GM12878 (cell line): ENCODE results near the gene KLC4. TPM values are rescaled to one million over a fixed set of nuclear protein-coding genes. Genes with fewer than 3 reads are reported as not detected.

Source experiments
- ATAC-seq: fragments of 200-7000 bp; cut with Tn5 transposase; 3 replicates; pipeline ENCODE4 v1.9.1; 2020; ENCODE audit warnings: mild to moderate bottlenecking, moderate library complexity
- BruUV-seq: library from RNA; stranded (reverse); fragments of 400-500 nt; replicated peaks from 2 replicates; lab custom pipeline; 2021; lab: Mats Ljungman, UMichigan
- CTCF ChIA-PET: fragments of 300-600 bp; sonication (Branson Sonifier 250); formaldehyde crosslinking; extraction: SDS; loops from one replicate; lab custom pipeline; 2021; ENCODE audit warnings: inconsistent platforms; lab: Yijun Ruan, JAX
- POLR2A ChIA-PET: fragments of 350-600 bp; formaldehyde crosslinking; extraction: SDS; loops from one replicate; lab custom pipeline; 2021; ENCODE audit warnings: inconsistent platforms; lab: Charles Lee
- RAD21 ChIA-PET: fragments of 300-600 bp; sonication (Branson Sonifier 250); formaldehyde crosslinking; loops from one replicate; lab custom pipeline; 2023; ENCODE audit warnings: antibody characterized with exemption; ENCODE audit not compliant: unreplicated experiment; lab: Charles Lee
- SMC1A ChIA-PET: fragments of 300-600 bp; sonication (Branson Sonifier 250); formaldehyde crosslinking; loops from one replicate; lab custom pipeline; 2023; ENCODE audit not compliant: unreplicated experiment, uncharacterized antibody; lab: Charles Lee
- DNase-seq: peaks from one replicate; pipeline ENCODE4 v3.0.0-alpha.2; 2011; ENCODE audit warnings: low read depth, low spot score
- FAIRE-seq: peaks from 3 replicates; lab custom pipeline; 2011; peaks lifted over from hg19 to GRCh38; lab: Jason Lieb, UNC
- H2AFZ ChIP-seq: 2 replicates; pipeline ENCODE4 v1.6.0; 2011; ENCODE audit warnings: low read depth, low read length, control low read depth; ENCODE audit not compliant: control insufficient read depth
- H3K27ac ChIP-seq: 2 replicates; pipeline ENCODE4 v1.5.1; 2011; ENCODE audit warnings: control low read depth; ENCODE audit not compliant: control insufficient read depth, insufficient read depth
- H3K27me3 ChIP-seq, 2 experiments: replicated peaks in 1 of 2; 2 replicates each; pipeline versions ENCODE4 v1.6.0 to v1.6.1; 2011; ENCODE audit warnings: low read length in 1 of 2; ENCODE audit not compliant: control insufficient read depth in 2 of 2, insufficient read depth in 2 of 2
- H3K36me3 ChIP-seq, 2 experiments: 2 replicates each; pipeline ENCODE4 v1.5.1; 2011; ENCODE audit warnings: low read length in 1 of 2; ENCODE audit not compliant: control insufficient read depth in 2 of 2, insufficient read depth in 2 of 2
- H3K4me1 ChIP-seq: 2 replicates; pipeline ENCODE4 v1.6.1; 2011; ENCODE audit warnings: mild to moderate bottlenecking, low read length, moderate library complexity, mixed read lengths; ENCODE audit not compliant: control insufficient read depth, insufficient read depth
- H3K4me2 ChIP-seq: 2 replicates; pipeline ENCODE4 v1.6.0; 2011; ENCODE audit warnings: control low read depth; ENCODE audit not compliant: control insufficient read depth, insufficient read depth
- H3K4me3 ChIP-seq: fragments of 200-600 bp; sonication (generic); 2 replicates; pipeline ENCODE4 v1.5.1; 2016
- H3K79me2 ChIP-seq: 2 replicates; pipeline ENCODE4 v1.6.0; 2011; ENCODE audit warnings: low read length; ENCODE audit not compliant: control insufficient read depth, insufficient read depth
- H3K9ac ChIP-seq: 2 replicates; pipeline ENCODE4 v1.8.0; 2011; ENCODE audit warnings: low read length, control low read depth, mixed read lengths; ENCODE audit not compliant: control insufficient read depth, insufficient read depth
- H3K9me3 ChIP-seq: replicated peaks from 3 replicates; pipeline ENCODE4 v1.5.1; 2011; ENCODE audit warnings: mild to moderate bottlenecking, low read length; ENCODE audit not compliant: control insufficient read depth, insufficient read depth
- H4K20me1 ChIP-seq: 2 replicates; pipeline ENCODE4 v1.6.0; 2011; ENCODE audit not compliant: control insufficient read depth, insufficient read depth
- BMI1 ChIP-seq: fragments of 450-650 bp; IDR thresholded peaks from 2 replicates; pipeline ENCODE4 v1.6.1; 2016; ENCODE audit warnings: mild to moderate bottlenecking, moderate library complexity, borderline replicate concordance
- MYC ChIP-seq: IDR thresholded peaks from 2 replicates; pipeline ENCODE4 v1.6.1; 2011; ENCODE audit warnings: mild to moderate bottlenecking, low read length, moderate library complexity, inconsistent platforms; ENCODE audit not compliant: insufficient read depth, insufficient replicate concordance, insufficient read length, severe bottlenecking
- NRF1 ChIP-seq: conservative IDR thresholded peaks from 2 replicates; pipeline ENCODE4 v1.6.1; 2011; ENCODE audit warnings: mild to moderate bottlenecking, low read depth, low read length, improper control_type of control experiment
- RB1 ChIP-seq: fragments of 450-650 bp; formaldehyde crosslinking; IDR thresholded peaks from 2 replicates; pipeline ENCODE4 v1.6.1; 2017; ENCODE audit warnings: mild to moderate bottlenecking, borderline replicate concordance
- SPI1 ChIP-seq: IDR thresholded peaks from 2 replicates; pipeline ENCODE4 v1.6.1; 2011; ENCODE audit warnings: low read depth, mild to moderate bottlenecking, low read length, moderate library complexity, borderline replicate concordance; ENCODE audit not compliant: insufficient read depth
- ZNF687 ChIP-seq: fragments of 450-650 bp; IDR thresholded peaks from 2 replicates; pipeline ENCODE4 v1.6.1; 2017; ENCODE audit warnings: mild to moderate bottlenecking, moderate library complexity
- WGBS: methylation state at CpG from one replicate; pipeline ENCODE4 v1.1.6; 2016; ENCODE audit warnings: low lambda C conversion rate; ENCODE audit not compliant: insufficient replicate concordance, insufficient coverage; ENCODE audit errors: missing lambda C conversion rate; 5-methylcytosine and 5-hydroxymethylcytosine counted together
- in situ Hi-C: fragments of 300-500 bp; cut with MboI; formaldehyde crosslinking; loops from 9 replicates; pipeline ENCODE4 v1.14.3; 2018; ENCODE audit warnings: mixed read lengths
- intact Hi-C: fragments of 100-400 bp; cut with micrococcal nuclease; formaldehyde crosslinking; loops from one replicate; pipeline ENCODE4 v1.14.2; 2022; ENCODE audit not compliant: unreplicated experiment
- polyA plus RNA-seq, 11 experiments: library from polyadenylated mRNA; depleted of rRNA in 4 of 11; unstranded in 6 of 11; stranded (reverse) in 5 of 11; fragments of >200 nt; fragmentation: Nextera tagmentation in 4 of 11; fragmentation: Illumina TruSeq in 1 of 11; extraction: Ambion mirVana in 4 of 11; extraction: Trizol in 1 of 11; gene quantifications; 1 replicate in 1 of 11; 2 replicates in 10 of 11; pipeline versions ENCODE4 v1.2.1 to v1.2.3, GENCODE V29; 2011 to 2016; ENCODE audit warnings: inconsistent platforms in 2 of 11, missing spikeins in 2 of 11, low read depth in 1 of 11
- total RNA-seq, 4 experiments: library from RNA; depleted of rRNA in 3 of 4; stranded (reverse); fragments of >200 nt in 3 of 4; fragmentation: Illumina TruSeq in 1 of 4; extraction: Trizol in 1 of 4; gene quantifications; 2 replicates each; pipeline versions ENCODE4 v1.2.1 to v1.2.3, GENCODE V29; 2013 to 2021
- TF ChIP-seq, protein P1 (sequence below): IDR thresholded peaks from 2 replicates; pipeline ENCODE4 v1.6.1; 2012; ENCODE audit warnings: low read depth, low read length, improper control_type of control experiment

The KLC4 gene
- total and polyA plus RNA-seq, 10 of the 15 experiments (the other 5 are each of a cell fraction or from before 2014, with no cell fraction given): 0.90 to 13.4 (median 6.9) TPM

DNA sequence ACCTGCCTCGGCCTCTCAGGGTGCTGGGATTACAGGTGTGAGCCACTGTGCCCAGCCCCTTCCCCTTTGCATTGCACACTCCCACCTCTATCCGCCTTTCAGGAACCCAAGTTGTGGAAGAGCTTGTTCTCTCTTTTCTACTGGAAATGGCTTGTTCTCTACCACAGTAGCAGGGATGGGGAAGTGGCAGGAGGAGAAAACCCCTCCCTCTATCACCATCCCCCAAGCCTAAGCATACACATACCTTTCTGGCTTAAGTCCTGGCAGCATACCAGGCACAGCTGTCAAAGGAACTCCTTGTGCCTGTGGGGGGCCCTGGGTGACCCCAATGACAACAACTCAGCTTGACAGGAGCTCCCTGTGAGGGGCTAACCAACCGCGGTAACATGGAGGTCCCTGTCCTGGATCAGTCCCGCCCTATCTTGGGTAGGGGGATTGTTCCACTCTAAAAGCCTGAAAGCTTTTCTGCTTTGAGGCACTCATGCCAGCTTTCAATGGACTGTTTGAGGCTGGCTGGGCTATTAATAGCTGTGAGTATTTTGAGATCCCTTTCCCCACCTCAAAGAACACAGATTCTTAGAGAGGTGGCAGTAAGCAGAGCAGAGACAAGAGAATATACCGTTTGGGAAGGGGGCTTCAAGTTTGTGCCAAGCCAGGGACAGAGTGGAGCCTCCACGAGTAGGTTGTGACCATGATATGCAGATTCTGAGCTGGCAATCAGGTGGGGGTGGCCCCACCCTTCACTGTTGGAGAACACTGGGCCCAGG lies 43.1 kb upstream of the KLC4 start (continued):
- TF ChIP-seq RB1 (no peak), MYC (no peak), BMI1 (no peak)
- TF ChIP-seq, protein P1, sequence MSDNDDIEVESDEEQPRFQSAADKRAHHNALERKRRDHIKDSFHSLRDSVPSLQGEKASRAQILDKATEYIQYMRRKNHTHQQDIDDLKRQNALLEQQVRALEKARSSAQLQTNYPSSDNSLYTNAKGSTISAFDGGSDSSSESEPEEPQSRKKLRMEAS: no peak

DNA sequence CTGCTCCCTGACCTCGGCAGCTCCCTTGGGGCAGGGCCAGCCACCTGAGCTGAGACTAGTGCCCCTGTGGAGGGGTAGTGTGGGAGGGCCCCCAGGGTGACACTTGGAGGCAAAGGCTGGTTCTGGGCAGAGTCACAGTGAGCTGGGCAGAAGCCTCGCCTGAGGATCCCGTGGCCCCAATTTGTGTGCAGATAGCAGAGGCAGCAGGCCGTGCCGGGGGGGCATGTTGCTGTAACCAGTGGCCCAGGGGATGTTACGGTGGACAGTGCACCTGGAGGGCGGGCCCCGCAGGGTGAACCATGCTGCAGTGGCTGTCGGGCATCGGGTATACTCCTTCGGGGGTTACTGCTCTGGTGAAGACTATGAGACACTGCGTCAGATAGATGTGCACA lies 42.5 kb upstream of the KLC4 start:
- Histone ChIP-seq H2AFZ (no peak overlapping the region), H3K4me1 (peaks cover 15% of the 10 kb centered on the region), H3K4me3 (no peak overlapping the region), H3K27ac (no peak overlapping the region), H3K4me2 (no peak overlapping the region), H3K36me3 (peaks cover 4% of the 10 kb centered on the region in 2 experiments; a peak in 3 of 4 replicates)
- in situ Hi-C loops: no loop called here
- RAD21 ChIA-PET: interaction anchor here (2.0 kb wide), 1 partner anchor 32 kb away, joined by 9 read pairs; the partner anchor contains the start of gene PPP2R5D
- BruUV-seq: no TSS peak
- ATAC-seq: no peak
- POLR2A ChIA-PET: interaction anchor here (0.8 to 0.9 kb wide), 2 partner anchors 29 to 33 kb away, joined by 3 read pairs; no protein-coding TSS in a partner anchor
- SMC1A ChIA-PET: interaction anchor here (0.6 kb wide), 1 partner anchor 34 kb away, joined by 3 read pairs; no protein-coding TSS in a partner anchor
- CTCF ChIA-PET: interaction anchor here (1.3 kb wide), 2 partner anchors 29 to 127 kb away, joined by 3 to 4 read pairs; no protein-coding TSS in a partner anchor
- intact Hi-C loops: no loop called here
- no peak for TF ChIP-seq ZNF687
- TF ChIP-seq SPI1: no peak
- TF ChIP-seq NRF1: no peak
- TF ChIP-seq, all 136 proteins: peak for 0
- Histone ChIP-seq H3K79me2 (peaks cover 28% of the 10 kb centered on the region), H4K20me1 (no peaks in the 10 kb centered on the region), H3K27me3 (no peaks in the 10 kb centered on the region), H3K9ac (no peak overlapping the region; the same call in 1 of the 2 replicates), H3K9me3 (no peaks in the 10 kb centered on the region)
- FAIRE-seq (no peak), DNase-seq (no peak)
- 82% methylated on average over 12 of the region's 12 CpGs for WGBS
